Dermis blood vessel endothelial cell (primary cell): ENCODE results near the gene QSOX2. TPM values are rescaled to one million over a fixed set of nuclear protein-coding genes. Genes with fewer than 3 reads are reported as not detected.

Experiments used
- DNase-seq: peaks from one replicate; pipeline ENCODE4 v3.0.0; 2010
- total RNA-seq: library from RNA; depleted of rRNA; stranded (reverse); fragments of >200 nt; gene quantifications from 2 replicates; pipeline ENCODE4 v1.2.3, GENCODE V29; 2014

QSOX2 gene
- total RNA-seq, 1 donor from 2014 or later = 9.0 TPM

DNA sequence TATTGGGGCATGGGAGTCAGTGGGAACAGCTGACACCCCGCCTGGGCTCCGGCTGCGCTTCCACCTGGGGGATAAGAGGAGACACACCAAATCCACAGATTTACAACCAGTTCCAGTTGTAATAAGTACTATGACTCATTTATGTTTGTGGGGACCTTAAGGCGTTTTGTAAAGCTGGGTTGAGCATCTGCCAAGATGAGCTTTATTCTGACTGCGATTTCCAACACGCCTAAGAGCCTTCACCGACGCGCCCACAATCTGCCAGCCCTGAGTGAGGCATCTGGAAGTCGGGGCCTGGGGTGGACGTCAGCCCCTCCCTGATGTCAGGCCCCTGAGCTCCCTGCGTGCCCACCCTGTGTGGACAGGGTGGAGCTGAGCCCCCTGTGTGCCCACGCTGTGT, 26.3 kb downstream of the QSOX2 start:
- DNase-seq = no peak

GRCh38 chr9:136218673-136219072, 26.9 kb downstream of the QSOX2 start:
- DNase-seq = no peak

DNA sequence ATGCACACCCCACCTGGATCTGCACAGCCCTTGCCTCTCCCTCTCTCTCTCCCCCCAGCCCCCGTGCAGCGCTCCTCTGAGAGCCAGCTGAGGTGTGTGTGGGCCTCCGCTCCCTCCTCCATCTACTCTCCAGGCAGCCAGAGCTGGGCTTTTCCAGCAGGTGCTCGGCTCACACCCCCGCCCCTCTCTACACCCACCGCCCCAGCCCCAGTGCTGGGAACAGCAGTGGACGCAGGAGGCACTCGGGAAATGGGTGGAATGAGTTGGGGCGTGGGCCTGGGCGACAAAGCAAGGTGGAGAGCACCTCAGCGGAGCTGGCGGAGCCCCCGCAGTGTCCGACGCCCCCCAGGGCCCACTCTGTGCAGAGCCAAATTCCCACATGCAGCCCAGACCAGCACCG, 27.3 kb downstream of the QSOX2 start:
- DNase-seq = no peak

DNA sequence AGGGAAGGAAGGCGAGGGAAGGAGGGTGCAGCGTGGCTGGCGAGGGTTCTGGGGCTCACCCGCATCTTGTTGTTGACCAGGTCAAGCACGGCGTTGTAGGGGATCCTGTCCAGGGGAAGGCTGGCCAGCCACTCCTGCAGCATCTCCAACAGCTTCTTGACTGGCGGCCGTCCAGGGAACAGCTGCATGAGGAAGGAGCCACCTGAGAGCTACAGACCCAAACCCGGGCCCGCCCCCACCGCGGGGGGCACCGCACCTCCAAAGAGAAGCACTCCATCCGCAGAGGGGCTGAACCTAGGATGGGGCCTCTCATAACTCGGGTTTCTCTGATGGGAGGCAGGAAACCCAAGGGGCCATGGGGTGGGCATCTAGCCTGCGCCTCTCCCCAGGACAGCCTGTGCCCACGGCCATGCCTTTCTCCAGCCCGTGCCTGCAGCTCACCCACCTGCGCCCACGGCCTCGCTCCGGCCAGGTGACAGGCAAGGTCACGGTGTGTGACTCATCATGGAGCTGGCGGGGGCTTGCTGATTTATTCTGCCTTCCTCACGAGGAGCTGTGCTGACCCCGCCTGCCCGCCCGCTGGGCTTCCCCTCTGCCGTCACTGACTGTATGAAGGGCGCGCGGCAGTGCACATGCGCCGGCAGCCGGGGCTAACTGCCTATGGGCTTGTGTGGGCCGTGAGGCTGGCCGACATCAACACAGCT, 28.9 kb downstream of the QSOX2 start:
- no peak for DNase-seq

DNA sequence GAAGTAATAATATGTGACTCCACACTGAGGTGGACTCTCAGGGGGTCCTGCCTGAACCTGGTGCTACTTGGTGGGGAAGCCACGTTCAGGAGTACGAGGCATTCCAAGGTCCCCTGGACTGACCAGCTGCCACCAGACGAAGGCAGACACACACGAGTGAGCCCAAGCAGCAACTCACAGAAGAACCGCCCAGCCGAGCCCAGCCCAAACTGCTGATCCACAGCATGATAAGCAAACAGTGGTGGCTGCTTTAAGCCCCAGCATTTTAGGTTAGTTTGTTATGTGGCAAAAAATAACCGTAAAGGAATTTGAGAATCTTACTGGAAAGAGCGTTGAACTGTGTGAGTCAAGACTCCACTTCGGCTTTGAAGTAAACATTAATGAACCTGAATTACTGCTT, 31.9 kb downstream of the QSOX2 start:
- no peak for DNase-seq

GRCh38 chr9:136212345-136212950, 33.2 kb downstream of the QSOX2 start:
- no peak for DNase-seq

- no peak for DNase-seq
Observed at GRCh38 chr9:136211441-136212344, 33.9 kb downstream of the QSOX2 start.

- DNase-seq = no peak
Observed at GRCh38 chr9:136211006-136211405, 34.6 kb downstream of the QSOX2 start.

- DNase-seq = no peak
Observed at GRCh38 chr9:136210276-136210675, 35.3 kb downstream of the QSOX2 start.

DNA sequence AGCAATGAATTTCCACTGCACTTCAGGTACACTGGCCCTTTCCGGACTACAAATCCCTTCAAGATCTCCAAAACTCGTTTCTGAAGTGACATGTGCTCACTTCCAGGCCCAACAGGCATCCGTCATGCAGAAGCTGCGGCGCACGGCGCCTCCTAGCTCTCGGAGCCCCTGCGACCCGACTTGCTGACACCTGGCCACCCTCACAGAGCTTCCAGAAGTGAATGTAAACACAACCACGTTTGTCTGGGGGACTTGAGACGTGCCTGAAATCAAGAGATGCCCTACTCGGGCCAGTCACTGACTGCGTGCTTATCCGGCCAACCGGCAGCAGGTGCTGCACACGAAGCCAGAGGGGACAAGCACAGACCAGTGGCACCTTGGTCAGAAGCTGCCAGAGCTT, 35.8 kb downstream of the QSOX2 start:
- no peak for DNase-seq

- DNase-seq = no peak
Observed at GRCh38 chr9:136209232-136209631, 36.4 kb downstream of the QSOX2 start.

DNA sequence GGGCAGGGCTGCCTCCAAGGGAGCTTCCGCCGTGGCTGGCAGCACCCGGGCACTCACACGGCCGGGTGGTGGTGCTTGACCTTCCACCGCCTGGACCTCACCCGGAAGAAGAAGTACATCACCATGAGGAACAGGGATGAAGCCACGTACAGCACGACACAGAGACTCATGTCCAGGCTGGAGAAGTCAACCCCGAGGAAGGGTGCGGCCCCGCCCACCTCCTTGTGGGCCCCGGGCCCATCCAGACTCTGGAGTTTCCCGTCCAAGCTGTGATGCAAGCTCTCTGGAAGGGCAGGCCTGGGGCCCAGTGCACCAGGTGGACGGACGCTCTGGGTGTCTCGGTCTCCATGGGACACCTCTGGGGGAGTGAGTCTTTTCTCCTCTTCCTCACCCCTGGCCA, 36.9 kb downstream of the QSOX2 start:
- no peak for DNase-seq

GRCh38 chr9:136207616-136208015, 38.0 kb downstream of the QSOX2 start:
- no peak for DNase-seq

GRCh38 chr9:136206602-136207275, 38.9 kb downstream of the QSOX2 start:
- no peak for DNase-seq

DNA sequence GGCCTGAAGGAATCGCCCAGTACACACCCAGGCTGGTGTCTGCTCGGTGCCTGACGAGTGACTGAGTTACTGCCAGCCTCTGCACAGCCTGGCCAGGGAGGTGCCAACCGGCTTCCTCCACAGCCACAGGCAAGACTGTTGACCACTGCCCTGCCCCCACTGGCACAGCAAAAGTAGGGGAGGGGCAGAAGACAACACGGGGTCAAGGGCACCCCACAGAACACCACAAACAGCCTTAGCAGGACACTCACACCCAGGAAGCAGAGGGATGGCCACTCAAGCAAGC, 40.0 kb downstream of the QSOX2 start:
- DNase-seq = no peak

DNA sequence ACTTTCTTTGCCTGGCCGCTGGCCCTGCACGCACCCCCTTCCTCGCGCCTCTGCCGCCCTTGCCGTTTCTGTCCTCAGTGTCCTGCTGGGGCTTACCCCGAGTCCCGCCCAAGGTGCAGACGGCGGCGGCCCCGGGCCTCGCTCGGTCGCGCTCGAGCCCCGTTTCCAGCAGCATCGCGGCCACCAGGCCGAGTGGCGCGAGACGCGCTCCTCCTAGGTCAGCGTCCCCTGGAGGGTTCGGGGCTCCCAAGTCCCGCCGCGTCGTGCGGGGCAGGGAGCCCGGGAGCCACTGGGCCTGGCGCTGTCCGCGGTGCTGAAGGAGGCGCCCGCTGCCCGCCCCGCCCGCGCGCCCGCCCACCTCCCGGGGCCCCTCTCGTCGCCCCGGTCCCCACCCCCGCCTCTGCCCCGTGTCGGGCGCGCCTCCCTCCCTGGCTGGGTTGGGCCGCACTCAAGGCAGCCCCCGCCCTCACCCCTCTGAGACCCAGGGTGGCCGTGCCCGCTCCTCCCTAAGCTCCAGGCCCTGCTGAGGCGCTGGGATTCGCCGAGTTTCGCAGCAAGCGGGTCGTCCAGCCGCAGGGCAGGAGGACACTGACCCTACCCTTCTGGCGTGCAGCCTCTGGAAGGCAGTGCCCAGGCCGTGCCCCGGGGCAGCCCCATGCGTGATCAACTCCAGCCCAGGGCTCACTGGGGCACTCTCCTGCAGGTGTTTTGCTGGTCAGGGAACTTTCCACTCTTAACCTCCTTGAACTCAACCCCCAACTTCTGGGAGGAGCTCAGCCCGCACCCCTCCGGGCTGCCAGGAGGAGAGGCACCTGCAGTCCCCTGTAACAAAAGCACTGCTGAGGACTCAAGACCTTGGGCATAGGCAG, 40.5 kb downstream of the QSOX2 start, which contains the start of gene LHX3:
LHX3 (minus strand) TSS at position 291 of the 869 bp plus-strand sequence; CDS start at position 175, 116 bp downstream.
- peak; percentile 43 for DNase-seq

GRCh38 chr9:136204145-136204805, 41.3 kb downstream of the QSOX2 start:
- no peak for DNase-seq

DNA sequence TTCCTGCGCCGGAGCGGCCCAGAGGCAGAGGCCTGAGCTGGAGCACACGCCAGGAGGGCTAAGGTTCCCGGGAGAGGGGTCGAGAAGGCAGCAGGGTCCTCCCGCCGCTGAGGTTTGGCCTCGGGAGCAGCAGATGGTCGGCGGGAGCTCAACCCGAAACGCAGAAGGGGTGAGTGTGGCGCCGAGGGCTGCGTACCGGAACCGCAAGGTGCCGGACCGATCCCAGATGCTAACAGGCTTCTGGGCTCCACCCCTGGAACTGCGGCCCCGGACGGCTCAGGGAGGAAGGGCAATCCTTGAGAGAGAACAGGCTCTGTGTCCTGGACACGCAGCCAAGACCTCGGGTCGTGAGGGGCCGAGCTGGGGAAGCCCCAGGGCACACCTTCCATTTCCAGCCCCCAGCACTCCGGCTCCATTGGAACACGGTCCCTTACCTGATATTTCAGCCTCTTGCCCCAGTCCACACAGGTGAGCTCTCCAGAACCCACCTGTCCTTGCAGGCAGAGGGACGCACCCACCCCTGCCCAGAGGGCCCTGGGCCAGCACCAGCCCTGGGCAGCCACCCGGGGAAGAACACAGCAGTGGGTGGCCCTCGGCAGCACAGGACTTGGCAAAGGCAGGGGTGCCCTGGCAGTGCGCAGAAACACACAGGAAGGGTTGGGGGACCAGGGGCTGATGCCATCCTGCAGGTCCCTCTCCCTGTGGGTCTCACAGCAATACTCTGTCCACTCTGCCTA, 42.0 kb downstream of the QSOX2 start:
- DNase-seq = no peak

- DNase-seq = no peak
Observed at GRCh38 chr9:136202454-136203407, 42.9 kb downstream of the QSOX2 start.
